Sigmoid colon (tissue), 7 donors: ENCODE results near the gene CCNB1IP1. TPM values are rescaled to one million over a fixed set of nuclear protein-coding genes. Genes with fewer than 3 reads are reported as not detected.
"Not testable (repeated sequence)": the region's sequence is repeated elsewhere in the genome, so short reads cannot be mapped to it uniquely, and the experiment has no call there.

Experiments
- DNase-seq: peaks from one replicate; pipeline ENCODE4 v3.0.0-alpha.2; 2019
- H3K27ac ChIP-seq, 4 donors: fragments of 200-600 bp; sonication (generic); one replicate each; pipeline ENCODE4 v1.5.1; 2016 to 2019; ENCODE audit warnings: mild to moderate bottlenecking in 1 of 4
- H3K27me3 ChIP-seq, 3 donors: fragments of 200-600 bp; sonication (generic); one replicate each; pipeline ENCODE4 v1.5.1; 2019; ENCODE audit warnings: mild to moderate bottlenecking in 1 of 3
- H3K36me3 ChIP-seq, 4 donors: fragments of 200-600 bp; sonication (generic); one replicate each; pipeline ENCODE4 v1.5.1; 2016 to 2019
- H3K4me1 ChIP-seq, 4 donors: fragments of 200-600 bp; sonication (generic); one replicate each; pipeline ENCODE4 v1.5.1; 2017 to 2019
- H3K4me3 ChIP-seq, 4 donors: fragments of 200-600 bp; sonication (generic); one replicate each; pipeline ENCODE4 v1.5.1; 2017 to 2019; ENCODE audit warnings: mild to moderate bottlenecking in 2 of 4, moderate library complexity in 1 of 4
- H3K9me3 ChIP-seq, 4 donors: fragments of 200-600 bp in 3 of 4; sonication (generic) in 3 of 4; one replicate each; pipeline versions ENCODE4 v1.5.1 to v1.6.1; 2013 to 2019
- EP300 ChIP-seq, 4 donors: sonication (generic); formaldehyde crosslinking; IDR thresholded peaks; one replicate each; pipeline ENCODE4 v1.6.1; 2017; ENCODE audit warnings: antibody characterized with exemption in 4 of 4
- POLR2A ChIP-seq, 2 donors: fragments of 450-650 bp; IDR thresholded peaks; one replicate each; pipeline ENCODE4 v1.6.1; 2016; ENCODE audit warnings: antibody characterized with exemption in 2 of 2, mild to moderate bottlenecking in 2 of 2, moderate library complexity in 2 of 2
- POLR2AphosphoS5 ChIP-seq, 4 donors: sonication (generic); formaldehyde crosslinking; IDR thresholded peaks; one replicate each; pipeline ENCODE4 v1.6.1; 2017; ENCODE audit warnings: antibody characterized with exemption in 4 of 4
- WGBS, 2 donors: extraction: QIAGEN DNeasy Blood & Tissue Kit; methylation state at CpG; one replicate each; pipeline ENCODE4 v1.1.7; 2013; 5-methylcytosine and 5-hydroxymethylcytosine counted together
- intact Hi-C: fragments of 100-400 bp; cut with DNase I; formaldehyde crosslinking; loops from one replicate; pipeline ENCODE4 v1.15.1; 2023
- polyA plus RNA-seq, 3 donors: library from polyadenylated mRNA; stranded (reverse); fragments of 200-250 nt; gene quantifications; one replicate each; pipeline ENCODE4 v1.2.3, GENCODE V29; 2013
- total RNA-seq, 4 donors: library from RNA; depleted of rRNA; stranded (reverse); fragments of >200 nt; gene quantifications; one replicate each; pipeline ENCODE4 v1.1.0, GENCODE V29; 2016
- TF ChIP-seq, protein P1 (sequence below), 4 experiments: fragments of 450-650 bp in 3 of 4; fragments of 200-600 bp in 1 of 4; IDR thresholded peaks; one replicate each; pipeline ENCODE4 v1.5.1; 2016 to 2019; ENCODE audit warnings: antibody characterized with exemption in 4 of 4, mild to moderate bottlenecking in 3 of 4, moderate library complexity in 2 of 4
- donor health status: healthy with polysubstance abuse.
- donor health status: Bipolar disorder and iron deficiency.
- donor health status: healthy.

Gene CCNB1IP1
- total and polyA plus RNA-seq, 7 donors, result 31.2 to 55.8 (median 44.4) TPM

DNA sequence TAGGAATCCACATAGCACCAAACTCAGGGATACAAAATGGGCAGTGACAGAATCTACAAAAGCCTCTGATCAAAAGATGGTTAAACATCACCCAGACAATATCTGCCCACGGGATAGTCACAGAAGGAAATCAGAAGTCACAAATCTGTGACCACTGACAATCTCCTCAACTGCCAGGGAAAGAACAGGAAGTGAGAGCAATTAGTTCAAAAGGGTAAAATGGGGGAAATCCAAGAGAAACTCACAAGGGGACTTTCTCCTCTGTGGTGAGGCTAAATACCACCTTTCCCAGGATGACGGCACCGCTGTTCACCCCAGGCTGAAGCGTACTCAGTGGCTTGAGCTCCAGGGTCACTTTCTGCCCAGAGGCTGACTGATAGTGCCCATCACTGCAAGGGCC is 38.0 kb downstream of the CCNB1IP1 start:
- H3K36me3 ChIP-seq, result peaks cover 36 to 100% (median 68%) of the 10 kb centered on the region in 4 donors
- no peak overlapping the region for H3K27ac ChIP-seq
- DNase-seq, result no peak
- no peaks in the 10 kb centered on the region for H3K27me3 ChIP-seq
- no peaks in the 10 kb centered on the region for H3K9me3 ChIP-seq
- no peak overlapping the region for H3K4me3 ChIP-seq
- no peaks in the 10 kb centered on the region for H3K4me1 ChIP-seq
- intact Hi-C loops, result no loop called here
- TF ChIP-seq EP300 (IDR thresholded peaks at IDR 0.05) (no peak), POLR2A (IDR thresholded peaks at IDR 0.05) (no peak), POLR2AphosphoS5 (IDR thresholded peaks at IDR 0.05) (no peak)
- TF ChIP-seq, protein P1, sequence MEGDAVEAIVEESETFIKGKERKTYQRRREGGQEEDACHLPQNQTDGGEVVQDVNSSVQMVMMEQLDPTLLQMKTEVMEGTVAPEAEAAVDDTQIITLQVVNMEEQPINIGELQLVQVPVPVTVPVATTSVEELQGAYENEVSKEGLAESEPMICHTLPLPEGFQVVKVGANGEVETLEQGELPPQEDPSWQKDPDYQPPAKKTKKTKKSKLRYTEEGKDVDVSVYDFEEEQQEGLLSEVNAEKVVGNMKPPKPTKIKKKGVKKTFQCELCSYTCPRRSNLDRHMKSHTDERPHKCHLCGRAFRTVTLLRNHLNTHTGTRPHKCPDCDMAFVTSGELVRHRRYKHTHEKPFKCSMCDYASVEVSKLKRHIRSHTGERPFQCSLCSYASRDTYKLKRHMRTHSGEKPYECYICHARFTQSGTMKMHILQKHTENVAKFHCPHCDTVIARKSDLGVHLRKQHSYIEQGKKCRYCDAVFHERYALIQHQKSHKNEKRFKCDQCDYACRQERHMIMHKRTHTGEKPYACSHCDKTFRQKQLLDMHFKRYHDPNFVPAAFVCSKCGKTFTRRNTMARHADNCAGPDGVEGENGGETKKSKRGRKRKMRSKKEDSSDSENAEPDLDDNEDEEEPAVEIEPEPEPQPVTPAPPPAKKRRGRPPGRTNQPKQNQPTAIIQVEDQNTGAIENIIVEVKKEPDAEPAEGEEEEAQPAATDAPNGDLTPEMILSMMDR (IDR thresholded peaks at IDR 0.05), result no peak
- WGBS, 2 donors, result 74 to 77% methylated on average over 4 of the region's 4 CpGs

DNA sequence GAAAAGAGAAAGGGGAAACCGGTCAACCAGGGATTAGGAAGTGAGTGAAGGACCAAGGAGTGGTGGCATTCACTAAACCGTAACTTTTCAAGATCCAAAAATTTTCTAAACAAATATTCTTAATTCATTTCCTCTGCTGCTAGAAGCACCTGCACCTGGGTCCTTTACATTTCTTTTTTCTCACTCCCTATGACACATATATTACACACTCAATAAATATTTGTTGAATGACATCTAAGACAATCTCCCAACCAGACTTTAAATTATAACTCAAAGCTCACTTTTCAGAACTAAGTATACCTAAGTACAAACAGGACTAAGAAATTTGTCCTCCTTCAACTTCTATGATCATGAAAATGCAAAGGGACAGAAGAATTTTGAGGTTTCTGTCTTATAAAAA is 38.4 kb downstream of the CCNB1IP1 start:
- H3K9me3 ChIP-seq, result no peaks in the 10 kb centered on the region
- DNase-seq, result no peak
- intact Hi-C loops, result no loop called here
- H3K4me1 ChIP-seq, result no peaks in the 10 kb centered on the region
- peaks cover 34 to 100% (median 67%) of the 10 kb centered on the region in 4 donors for H3K36me3 ChIP-seq
- no peak overlapping the region for H3K27ac ChIP-seq
- no peaks in the 10 kb centered on the region for H3K27me3 ChIP-seq
- WGBS, 2 donors, result 90 to 92% methylated on average over 2 of the region's 2 CpGs
- no peak overlapping the region for H3K4me3 ChIP-seq
- TF ChIP-seq, protein P1 (IDR thresholded peaks at IDR 0.05), result no peak
- TF ChIP-seq POLR2A (IDR thresholded peaks at IDR 0.05), result no peak
- no peak for TF ChIP-seq POLR2AphosphoS5 (IDR thresholded peaks at IDR 0.05)
- no peak for TF ChIP-seq EP300 (IDR thresholded peaks at IDR 0.05)

- intact Hi-C loops, DNase-seq, H3K9me3 ChIP-seq, H3K27ac ChIP-seq, H3K4me3 ChIP-seq, H3K27me3 ChIP-seq, H3K4me1 ChIP-seq: not testable (repeated sequence)
- H3K36me3 ChIP-seq, result peaks cover 0 to 14% (median under 1%) of the 10 kb centered on the region in 4 donors
- 100% methylated on average over 1 of the region's 1 CpG for WGBS, 2 donors
These were observed 51.1 kb downstream of the CCNB1IP1 start for GRCh38 chr14:20281998-20282397.

DNA sequence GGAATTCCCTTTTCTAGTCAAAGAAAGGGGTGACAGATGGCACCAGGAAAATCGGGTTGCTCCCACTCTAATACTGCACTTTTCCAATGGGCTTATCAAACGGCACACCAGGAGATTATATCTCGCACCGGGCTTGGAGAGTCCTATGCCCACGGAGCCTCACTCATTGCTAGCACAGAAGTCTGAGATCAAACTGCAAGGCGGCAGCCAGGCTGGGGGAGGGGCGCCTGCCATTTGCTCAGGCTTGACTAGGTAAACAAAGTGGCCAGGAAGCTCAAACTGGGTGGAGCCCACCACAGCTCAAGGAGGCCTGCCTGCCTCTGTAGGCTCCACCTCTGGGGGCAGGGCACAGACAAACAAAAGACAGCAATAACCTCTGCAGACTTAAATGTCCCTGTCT is 52.8 kb downstream of the CCNB1IP1 start:
- H3K27ac ChIP-seq, DNase-seq, H3K9me3 ChIP-seq, H3K4me1 ChIP-seq, intact Hi-C loops, H3K27me3 ChIP-seq, H3K4me3 ChIP-seq, H3K36me3 ChIP-seq: not testable (repeated sequence)
- 94 to 95% methylated on average over 7 of the region's 7 CpGs for WGBS, 2 donors

DNA sequence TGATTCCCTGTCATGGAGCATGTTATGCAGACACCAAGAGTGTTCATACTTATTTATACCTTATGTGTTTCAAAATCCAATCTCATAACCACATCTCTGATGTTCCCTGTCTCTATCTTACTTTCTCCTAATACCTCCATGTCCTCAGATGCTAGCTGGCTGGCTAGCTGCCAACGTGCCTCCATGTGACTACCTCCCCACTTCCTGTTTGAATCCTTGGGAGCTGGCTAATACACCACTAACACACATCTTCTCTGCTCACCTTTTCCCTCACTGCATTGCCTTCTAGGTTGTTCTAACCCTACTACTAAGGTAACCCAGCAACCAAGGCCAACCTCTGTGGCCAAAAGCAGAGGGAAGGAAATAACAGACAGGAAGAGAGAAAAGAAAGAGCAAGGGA is 54.7 kb downstream of the CCNB1IP1 start:
- Histone ChIP-seq H3K9me3 (peaks cover 0 to 3% (median 0%) of the 10 kb centered on the region in 4 donors), H3K27ac (no peak overlapping the region), H3K36me3 (peaks cover 0 to 3% (median 0%) of the 10 kb centered on the region in 4 donors), H3K4me1 (no peaks in the 10 kb centered on the region), H3K4me3 (no peak overlapping the region), H3K27me3 (no peaks in the 10 kb centered on the region)
- WGBS, 2 donors, result 44 to 68% methylated on average over 1 of the region's 1 CpG
- intact Hi-C loops, result no loop called here
- DNase-seq, result no peak
- TF ChIP-seq POLR2AphosphoS5 (IDR thresholded peaks at IDR 0.05), result no peak
- TF ChIP-seq EP300 (IDR thresholded peaks at IDR 0.05), result no peak
- TF ChIP-seq, protein P1 (IDR thresholded peaks at IDR 0.05), result no peak
- TF ChIP-seq POLR2A (IDR thresholded peaks at IDR 0.05), result no peak

- peaks cover 0 to 3% (median 0%) of the 10 kb centered on the region in 4 donors for H3K9me3 ChIP-seq
- H3K27me3 ChIP-seq, result no peaks in the 10 kb centered on the region
- intact Hi-C loops, result no loop called here
- no peak overlapping the region for H3K27ac ChIP-seq
- TF ChIP-seq POLR2A (IDR thresholded peaks at IDR 0.05) (no peak), POLR2AphosphoS5 (IDR thresholded peaks at IDR 0.05) (no peak), EP300 (IDR thresholded peaks at IDR 0.05) (no peak)
- TF ChIP-seq, protein P1 (IDR thresholded peaks at IDR 0.05), result no peak
- no peaks in the 10 kb centered on the region for H3K4me1 ChIP-seq
- no peak overlapping the region for H3K4me3 ChIP-seq
- 96 to 98% methylated on average over 2 of the region's 2 CpGs for WGBS, 2 donors
- peaks cover 0 to 3% (median 0%) of the 10 kb centered on the region in 4 donors for H3K36me3 ChIP-seq
- no peak for DNase-seq
These were observed 55.7 kb downstream of the CCNB1IP1 start for GRCh38 chr14:20277409-20277808.
